GM12864 (cell line): ENCODE measurements around the gene GRP.

Experiments
- DNase-seq: peaks from one replicate; pipeline ENCODE4 v3.0.0-alpha.2; 2011; ENCODE audit warnings: low read depth
- H3K4me3 ChIP-seq: 2 replicates; pipeline ENCODE4 v1.5.1; 2011; ENCODE audit warnings: mild to moderate bottlenecking, low read depth, low read length, control low read depth
- CTCF ChIP-seq: IDR thresholded peaks from 2 replicates; pipeline ENCODE4 v1.5.1; 2011; ENCODE audit warnings: low read depth, mild to moderate bottlenecking, moderate library complexity, low read length, control low read depth, inconsistent platforms; ENCODE audit errors: missing control alignments

Gene GRP

GRCh38 chr18:59196161-59196725 is 23.7 kb upstream of the GRP start:
- TF ChIP-seq CTCF, result no peak
- H3K4me3 ChIP-seq, result no peak overlapping the region
- DNase-seq, result no peak

- no peak overlapping the region for H3K4me3 ChIP-seq
- DNase-seq, result no peak
- TF ChIP-seq CTCF, result no peak
These were observed 22.3 kb upstream of the GRP start for GRCh38 chr18:59197636-59198035.

GRCh38 chr18:59198215-59198614 is 21.7 kb upstream of the GRP start:
- no peak overlapping the region for H3K4me3 ChIP-seq
- TF ChIP-seq CTCF, result no peak
- DNase-seq, result no peak

- no peak for TF ChIP-seq CTCF
- no peak for DNase-seq
- no peak overlapping the region for H3K4me3 ChIP-seq
These were observed 19.2 kb upstream of the GRP start for GRCh38 chr18:59200787-59201186.

- DNase-seq, result no peak
- no peak for TF ChIP-seq CTCF
These were observed 17.6 kb upstream of the GRP start for GRCh38 chr18:59202258-59202820.

GRCh38 chr18:59207506-59207905 is 12.5 kb upstream of the GRP start:
- no peak for TF ChIP-seq CTCF
- no peak overlapping the region for H3K4me3 ChIP-seq
- DNase-seq, result no peak

More at GRCh38 chr18:59202258-59202820, 17.6 kb upstream of the GRP start:
- no peak overlapping the region for H3K4me3 ChIP-seq

GRCh38 chr18:59208602-59209125 is 11.3 kb upstream of the GRP start:
- H3K4me3 ChIP-seq, result no peak overlapping the region
- DNase-seq, result no peak
- no peak for TF ChIP-seq CTCF
